GM12865 (cell line): ENCODE measurements around the gene FRAS1.

ENCODE experiments used
- DNase-seq: peaks from one replicate; pipeline ENCODE4 v3.0.0; 2010; ENCODE audit warnings: low read depth
- H3K4me3 ChIP-seq: 2 replicates; pipeline ENCODE4 v1.5.1; 2011; ENCODE audit warnings: mild to moderate bottlenecking, low read depth, low read length, control low read depth
- CTCF ChIP-seq: IDR thresholded peaks from 2 replicates; pipeline ENCODE4 v1.5.1; 2011; ENCODE audit warnings: low read length, control low read depth, low read depth, inconsistent platforms; ENCODE audit not compliant: insufficient read depth; ENCODE audit errors: missing control alignments

Gene FRAS1

GRCh38 chr4:78424461-78424860 lies 367.3 kb downstream of the FRAS1 start:
- H3K4me3 ChIP-seq = no peak overlapping the region
- no peak for TF ChIP-seq CTCF
- no peak for DNase-seq

DNA sequence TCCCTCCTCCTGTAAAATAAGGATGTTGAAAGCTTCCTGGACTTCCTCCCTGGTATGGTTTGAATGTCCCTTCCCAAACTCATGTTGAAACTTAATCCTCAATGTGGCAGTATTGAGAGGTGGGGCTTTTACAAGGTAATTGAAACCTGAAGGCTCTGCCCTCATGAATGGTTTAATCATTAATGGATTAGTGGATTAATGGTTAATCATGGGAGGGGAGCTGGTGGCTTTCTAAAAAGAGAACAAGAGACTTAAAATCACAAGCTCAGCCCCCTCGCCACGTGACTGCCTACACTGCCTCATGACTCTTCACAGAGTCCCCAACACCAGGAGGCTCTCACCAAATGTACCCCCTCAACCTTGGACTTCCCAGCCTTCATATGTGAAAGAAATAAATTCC lies 369.8 kb downstream of the FRAS1 start:
- no peak for TF ChIP-seq CTCF
- no peak for DNase-seq
- H3K4me3 ChIP-seq = no peak overlapping the region

GRCh38 chr4:78428996-78429395 lies 371.9 kb downstream of the FRAS1 start:
- no peak overlapping the region for H3K4me3 ChIP-seq
- TF ChIP-seq CTCF = no peak
- DNase-seq = no peak

GRCh38 chr4:78432896-78433295 lies 375.8 kb downstream of the FRAS1 start:
- DNase-seq = no peak
- no peak for TF ChIP-seq CTCF

DNA sequence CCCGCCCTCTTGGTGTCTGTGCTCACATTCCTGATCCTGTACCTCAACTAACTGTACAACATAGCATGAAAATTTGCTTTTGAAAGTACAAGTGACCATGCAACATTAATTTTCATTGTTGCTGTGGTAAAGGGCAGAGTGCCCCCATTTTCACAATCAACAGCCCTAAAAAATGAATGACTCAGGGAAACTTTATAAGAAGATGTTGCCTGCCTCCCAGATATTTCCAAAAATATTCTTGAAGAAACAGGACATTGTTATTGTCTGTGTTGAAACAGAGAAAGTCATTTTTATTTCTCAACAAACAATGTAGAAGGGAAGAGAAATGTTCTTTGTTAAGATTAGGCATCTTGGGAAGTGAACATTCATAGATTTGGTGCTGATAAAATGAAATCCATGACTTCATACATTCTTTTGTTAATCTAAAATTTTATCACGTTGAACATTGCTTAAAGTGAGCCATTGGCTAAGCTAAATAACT lies 380.5 kb downstream of the FRAS1 start:
- H3K4me3 ChIP-seq = no peak overlapping the region
- TF ChIP-seq CTCF = no peak
- DNase-seq = no peak

More at GRCh38 chr4:78432896-78433295, 375.8 kb downstream of the FRAS1 start:
- no peak overlapping the region for H3K4me3 ChIP-seq

DNA sequence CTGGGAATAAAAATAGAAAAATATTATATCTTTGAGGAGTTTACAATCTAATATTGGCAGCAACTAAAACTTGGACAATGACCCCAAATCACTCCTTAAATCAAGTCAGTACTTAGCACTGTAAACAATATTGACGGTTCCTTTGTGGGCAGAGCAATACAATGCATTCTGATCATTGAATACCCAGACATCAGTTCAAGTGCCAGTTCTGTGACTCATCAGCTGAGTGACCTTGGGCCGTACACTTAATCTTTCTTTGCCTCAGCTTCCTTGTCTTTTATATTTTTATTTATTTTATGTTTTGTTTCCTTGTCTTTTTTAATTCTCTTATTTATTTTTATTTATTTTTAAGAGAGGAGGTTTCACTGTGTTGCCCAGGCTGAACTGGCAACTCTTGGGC lies 382.2 kb downstream of the FRAS1 start:
- DNase-seq = no peak
- H3K4me3 ChIP-seq = no peak overlapping the region
- TF ChIP-seq CTCF = no peak

DNA sequence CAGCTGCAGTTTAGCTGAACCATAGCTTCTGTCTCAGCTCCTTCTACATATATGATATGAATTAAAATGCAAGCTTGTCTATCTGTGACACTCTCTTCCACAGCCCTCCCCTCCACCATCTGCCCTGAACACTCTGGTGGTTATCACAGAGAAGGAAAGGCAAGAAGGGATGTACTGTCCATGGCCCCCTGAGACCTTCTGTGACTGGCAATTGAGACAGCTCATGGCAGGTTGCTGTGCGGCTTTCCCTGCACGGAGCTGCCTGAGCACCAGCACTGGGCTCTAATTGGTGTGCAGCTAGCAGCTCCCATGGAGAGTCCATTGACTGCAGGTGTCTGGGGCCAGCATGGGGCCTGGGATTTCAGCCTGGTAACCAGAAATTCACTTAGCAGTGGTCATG lies 384.6 kb downstream of the FRAS1 start:
- no peak for TF ChIP-seq CTCF
- no peak for DNase-seq
- H3K4me3 ChIP-seq = no peak overlapping the region
